ENCODE measurements around the gene PLXNA2. TPM values are rescaled to one million over a fixed set of nuclear protein-coding genes. Genes with fewer than 3 reads are reported as not detected.

PLXNA2 gene
- total RNA-seq, 1 experiment from 2014 or later = 69.7 TPM

DNA sequence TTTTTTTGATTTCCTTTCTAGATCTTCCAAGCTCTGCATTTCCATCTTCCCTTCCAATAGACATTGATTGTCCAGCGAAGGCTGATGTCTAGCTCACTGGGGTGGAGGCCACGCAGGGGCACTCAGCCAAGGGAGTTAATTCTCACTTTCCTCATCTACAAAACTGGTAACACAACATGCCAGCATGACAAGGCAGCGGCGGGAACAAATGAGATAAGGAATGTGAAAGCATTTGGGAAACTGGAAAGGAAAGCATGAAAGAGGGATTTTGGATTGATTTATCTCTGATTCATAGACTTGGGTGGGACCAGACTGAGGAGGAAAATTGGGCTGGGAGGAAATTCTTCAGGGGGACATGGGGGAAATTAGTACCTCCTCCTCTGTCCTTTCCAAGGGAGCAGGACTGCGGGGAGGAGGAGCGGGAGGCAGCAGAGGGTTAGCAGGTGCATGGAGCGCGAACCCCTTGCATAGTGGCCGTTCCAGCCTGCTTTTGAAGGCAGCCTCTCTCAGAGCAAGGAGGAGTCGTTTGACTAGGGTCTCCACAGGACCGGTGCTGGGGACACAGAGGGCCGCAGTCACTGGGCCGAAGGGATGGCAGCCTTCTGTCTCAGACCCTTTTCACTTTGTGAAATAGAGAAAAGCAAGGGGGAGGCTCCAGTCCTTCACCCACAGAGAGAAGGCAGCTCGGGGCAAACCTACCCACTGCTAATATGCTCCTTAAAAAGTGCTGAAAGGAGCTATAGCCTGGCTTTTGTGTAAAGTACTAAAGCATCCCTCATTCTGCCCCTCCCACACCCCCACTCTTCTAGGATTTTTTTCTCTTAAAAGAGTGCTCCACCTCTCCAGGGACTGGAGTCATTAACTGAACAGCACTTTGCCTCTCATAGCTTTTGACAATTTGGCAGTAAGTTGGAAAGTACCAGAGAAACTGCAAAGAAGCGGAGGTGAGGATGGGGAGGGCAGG lies 89.2 kb downstream of the PLXNA2 start:
- no peak for DNase-seq (ENCODE audit: unreplicated experiment)
- peak overlapping the region; percentile 20 for H3K27ac Mint-ChIP-seq (ENCODE audit: low read depth, unreplicated experiment)
- H3K4me3 Mint-ChIP-seq (ENCODE audit: unreplicated experiment) = no peak overlapping the region
- CTCF ChIA-PET = interaction anchor here (0.6 to 1.4 kb wide), 5 partner anchors 11 to 532 kb away, joined by 3 to 6 read pairs (median 3); no protein-coding TSS in a partner anchor
- peaks cover 11% of the 10 kb centered on the region for H3K4me1 Mint-ChIP-seq (ENCODE audit: insufficient read depth, unreplicated experiment)
- intact Hi-C loops (cut with micrococcal nuclease) = no loop called here
- H3K36me3 Mint-ChIP-seq (ENCODE audit: insufficient read depth, unreplicated experiment) = peaks cover 13% of the 10 kb centered on the region
- TF ChIP-seq, protein P1, sequence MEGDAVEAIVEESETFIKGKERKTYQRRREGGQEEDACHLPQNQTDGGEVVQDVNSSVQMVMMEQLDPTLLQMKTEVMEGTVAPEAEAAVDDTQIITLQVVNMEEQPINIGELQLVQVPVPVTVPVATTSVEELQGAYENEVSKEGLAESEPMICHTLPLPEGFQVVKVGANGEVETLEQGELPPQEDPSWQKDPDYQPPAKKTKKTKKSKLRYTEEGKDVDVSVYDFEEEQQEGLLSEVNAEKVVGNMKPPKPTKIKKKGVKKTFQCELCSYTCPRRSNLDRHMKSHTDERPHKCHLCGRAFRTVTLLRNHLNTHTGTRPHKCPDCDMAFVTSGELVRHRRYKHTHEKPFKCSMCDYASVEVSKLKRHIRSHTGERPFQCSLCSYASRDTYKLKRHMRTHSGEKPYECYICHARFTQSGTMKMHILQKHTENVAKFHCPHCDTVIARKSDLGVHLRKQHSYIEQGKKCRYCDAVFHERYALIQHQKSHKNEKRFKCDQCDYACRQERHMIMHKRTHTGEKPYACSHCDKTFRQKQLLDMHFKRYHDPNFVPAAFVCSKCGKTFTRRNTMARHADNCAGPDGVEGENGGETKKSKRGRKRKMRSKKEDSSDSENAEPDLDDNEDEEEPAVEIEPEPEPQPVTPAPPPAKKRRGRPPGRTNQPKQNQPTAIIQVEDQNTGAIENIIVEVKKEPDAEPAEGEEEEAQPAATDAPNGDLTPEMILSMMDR (IDR thresholded peaks at IDR 0.05; ENCODE audit: unreplicated experiment) = no peak
- no peaks in the 10 kb centered on the region for H3K9me3 Mint-ChIP-seq (ENCODE audit: unreplicated experiment)
- POLR2A ChIA-PET = interaction anchor here (1.3 kb wide), 1 partner anchor 83 kb away, joined by 3 read pairs; no protein-coding TSS in a partner anchor
- no TSS peak for BruUV-seq (replicated peaks)
- no peaks in the 10 kb centered on the region for H3K27me3 Mint-ChIP-seq (ENCODE audit: insufficient read depth, unreplicated experiment)

DNA sequence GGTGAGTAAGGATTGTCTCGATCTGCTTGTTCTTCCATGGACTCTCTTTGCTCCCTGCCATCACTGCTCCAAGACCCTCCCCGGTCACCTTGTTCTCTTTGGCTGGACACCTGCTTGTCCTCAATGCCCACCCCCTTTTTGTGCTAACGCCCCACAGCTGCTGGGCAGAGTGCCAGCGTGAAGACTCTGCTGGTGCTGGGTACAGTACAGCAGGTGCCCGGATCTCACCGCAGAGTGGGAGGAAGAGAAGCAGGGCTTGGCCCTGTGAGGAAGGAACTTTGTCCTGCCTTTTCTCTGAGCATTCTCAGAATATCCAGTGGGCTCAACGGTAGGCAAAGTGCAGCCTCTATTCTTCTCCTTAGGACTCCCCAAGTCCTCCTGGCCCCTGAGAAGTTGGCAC lies 90.1 kb downstream of the PLXNA2 start:
- no peak overlapping the region for H3K27ac Mint-ChIP-seq (ENCODE audit: low read depth, unreplicated experiment)
- no peaks in the 10 kb centered on the region for H3K27me3 Mint-ChIP-seq (ENCODE audit: insufficient read depth, unreplicated experiment)
- ChIA-PET CTCF (interaction anchor here (0.6 to 1.4 kb wide), 4 partner anchors 21 to 531 kb away, joined by 3 to 6 read pairs (median 3); no protein-coding TSS in a partner anchor), POLR2A (interaction anchor here (1.0 to 1.3 kb wide), 2 partner anchors 24 to 84 kb away, joined by 3 read pairs; no protein-coding TSS in a partner anchor)
- no peaks in the 10 kb centered on the region for H3K9me3 Mint-ChIP-seq (ENCODE audit: unreplicated experiment)
- BruUV-seq (replicated peaks) = no TSS peak
- TF ChIP-seq, protein P1 (IDR thresholded peaks at IDR 0.05; ENCODE audit: unreplicated experiment) = no peak
- no peak overlapping the region for H3K4me3 Mint-ChIP-seq (ENCODE audit: unreplicated experiment)
- intact Hi-C loops (cut with micrococcal nuclease) = no loop called here
- DNase-seq (ENCODE audit: unreplicated experiment) = peak; percentile 16
- peaks cover 11% of the 10 kb centered on the region for H3K4me1 Mint-ChIP-seq (ENCODE audit: insufficient read depth, unreplicated experiment)
- peaks cover 7% of the 10 kb centered on the region for H3K36me3 Mint-ChIP-seq (ENCODE audit: insufficient read depth, unreplicated experiment)

DNA sequence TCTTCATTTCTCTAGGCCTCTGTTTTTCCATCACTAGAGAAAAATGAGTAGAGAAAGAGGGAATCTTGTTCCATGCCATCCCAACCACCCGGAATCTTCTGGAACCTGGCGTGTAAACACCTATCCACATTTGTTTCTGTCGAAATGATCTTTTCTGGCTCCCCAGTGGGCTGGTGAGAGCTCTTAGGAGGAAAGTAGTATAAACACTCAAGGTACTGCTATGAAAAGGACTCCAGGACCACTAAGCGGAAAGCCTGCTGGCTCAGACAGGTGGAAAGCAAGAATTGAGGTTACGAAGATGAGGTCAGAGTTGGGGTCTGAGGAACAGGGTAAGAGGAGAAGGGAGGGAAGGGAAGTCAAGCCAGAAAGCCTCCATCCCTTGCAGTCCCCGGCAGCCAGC lies 90.8 kb downstream of the PLXNA2 start:
- Mint-ChIP-seq H3K27ac (ENCODE audit: low read depth, unreplicated experiment) (no peak overlapping the region), H3K36me3 (ENCODE audit: insufficient read depth, unreplicated experiment) (peaks cover 7% of the 10 kb centered on the region), H3K4me3 (ENCODE audit: unreplicated experiment) (no peak overlapping the region), H3K27me3 (ENCODE audit: insufficient read depth, unreplicated experiment) (no peaks in the 10 kb centered on the region), H3K9me3 (ENCODE audit: unreplicated experiment) (no peaks in the 10 kb centered on the region), H3K4me1 (ENCODE audit: insufficient read depth, unreplicated experiment) (peaks cover 11% of the 10 kb centered on the region)
- TF ChIP-seq, protein P1 (IDR thresholded peaks at IDR 0.05; ENCODE audit: unreplicated experiment) = no peak
- intact Hi-C loops (cut with micrococcal nuclease) = no loop called here
- CTCF ChIA-PET = interaction anchor here (0.5 to 1.4 kb wide), 8 partner anchors 21 to 150 kb away, joined by 3 to 6 read pairs (median 3); no protein-coding TSS in a partner anchor
- no TSS peak for BruUV-seq (replicated peaks)
- POLR2A ChIA-PET = interaction anchor here (1.0 to 3.4 kb wide), 3 partner anchors 25 to 84 kb away, joined by 3 to 10 read pairs (median 3); no protein-coding TSS in a partner anchor
- no peak for DNase-seq (ENCODE audit: unreplicated experiment)
